ENCODE measurements around the gene MKLN1. TPM values are rescaled to one million over a fixed set of nuclear protein-coding genes. Genes with fewer than 3 reads are reported as not detected.

The MKLN1 gene
- total and polyA plus RNA-seq, 10 of the 15 experiments (the other 5 are each of a cell fraction or from before 2014, with no cell fraction given): 13.6 to 55.8 (median 29.3) TPM

DNA sequence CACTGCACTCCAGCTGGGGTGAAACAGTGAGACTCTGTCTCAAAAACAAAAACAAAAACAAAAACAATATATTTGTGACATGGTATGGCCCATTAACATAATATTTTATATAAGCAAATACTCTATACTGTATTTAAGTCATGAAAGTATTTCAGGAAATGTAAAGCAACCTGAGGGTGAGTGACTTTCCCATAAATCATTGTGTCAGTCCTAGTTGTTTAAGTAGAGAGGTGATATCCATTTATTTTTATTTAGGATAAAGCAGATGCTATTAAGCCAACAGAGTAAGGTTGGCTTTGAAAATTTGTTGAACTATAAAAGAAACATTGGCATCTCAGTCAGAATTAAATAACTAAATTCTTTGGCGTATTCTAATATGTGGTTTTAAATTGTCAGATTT is 60.5 kb downstream of the MKLN1 start:
- in situ Hi-C loops (cut with MboI): no loop called here
- CTCF ChIA-PET: interaction anchor here (0.6 to 1.7 kb wide), 2 partner anchors 8 to 23 kb away, joined by 3 to 6 read pairs; no protein-coding TSS in a partner anchor

More for the DNA sequence above, 60.5 kb downstream of the MKLN1 start:
- H3K27me3 ChIP-seq (replicated peaks in 1 of 2; ENCODE audit: control insufficient read depth in 2 of 2, insufficient read depth in 2 of 2, low read length in 1 of 2): no peaks in the 10 kb centered on the region
- no peak for ATAC-seq
- H3K4me1 ChIP-seq (ENCODE audit: control insufficient read depth, insufficient read depth, low read length): no peaks in the 10 kb centered on the region
- H3K27ac ChIP-seq (ENCODE audit: control insufficient read depth, insufficient read depth): no peak overlapping the region
- no peak overlapping the region for H2AFZ ChIP-seq (ENCODE audit: control insufficient read depth, low read depth, low read length)
- no TSS peak for BruUV-seq (replicated peaks)
- H3K9ac ChIP-seq (ENCODE audit: control insufficient read depth, insufficient read depth, low read length): no peak overlapping the region
- TF ChIP-seq ZNF207 (IDR thresholded peaks at IDR 0.05; ENCODE audit: borderline replicate concordance) (no peak), SREBF2 (IDR thresholded peaks at IDR 0.05; ENCODE audit: low read length) (no peak), JUNB (IDR thresholded peaks at IDR 0.05) (no peak), TCF3 (IDR thresholded peaks at IDR 0.05; ENCODE audit: borderline replicate concordance, insufficient read depth, low read depth, low read length) (no peak), CHD4 (IDR thresholded peaks at IDR 0.05) (no peak), RBBP5 (conservative IDR thresholded peaks at IDR 0.05) (no peak), SPI1 (IDR thresholded peaks at IDR 0.05; ENCODE audit: borderline replicate concordance, insufficient read depth, low read depth, low read length) (no peak), EZH2 (IDR thresholded peaks at IDR 0.05; ENCODE audit: borderline replicate concordance, control insufficient read depth, low read depth, low read length) (no peak), IRF4 (IDR thresholded peaks at IDR 0.05; ENCODE audit: low read depth, low read length) (no peak), KAT2A (conservative IDR thresholded peaks at IDR 0.05; ENCODE audit: control insufficient read depth, low read depth, low read length) (no peak), GATAD2B (conservative IDR thresholded peaks at IDR 0.05; ENCODE audit: low read depth) (no peak), EP300 (IDR thresholded peaks at IDR 0.05; ENCODE audit: borderline replicate concordance in 1 of 2, control insufficient read depth in 1 of 2, low read depth in 2 of 2, low read length in 2 of 2) (no peak)
- TF ChIP-seq, protein P1, sequence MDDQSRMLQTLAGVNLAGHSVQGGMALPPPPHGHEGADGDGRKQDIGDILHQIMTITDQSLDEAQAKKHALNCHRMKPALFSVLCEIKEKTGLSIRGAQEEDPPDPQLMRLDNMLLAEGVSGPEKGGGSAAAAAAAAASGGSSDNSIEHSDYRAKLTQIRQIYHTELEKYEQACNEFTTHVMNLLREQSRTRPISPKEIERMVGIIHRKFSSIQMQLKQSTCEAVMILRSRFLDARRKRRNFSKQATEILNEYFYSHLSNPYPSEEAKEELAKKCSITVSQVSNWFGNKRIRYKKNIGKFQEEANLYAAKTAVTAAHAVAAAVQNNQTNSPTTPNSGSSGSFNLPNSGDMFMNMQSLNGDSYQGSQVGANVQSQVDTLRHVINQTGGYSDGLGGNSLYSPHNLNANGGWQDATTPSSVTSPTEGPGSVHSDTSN (IDR thresholded peaks at IDR 0.05; ENCODE audit: insufficient replicate concordance, low read depth, low read length): no peak
- TF ChIP-seq, protein P2, sequence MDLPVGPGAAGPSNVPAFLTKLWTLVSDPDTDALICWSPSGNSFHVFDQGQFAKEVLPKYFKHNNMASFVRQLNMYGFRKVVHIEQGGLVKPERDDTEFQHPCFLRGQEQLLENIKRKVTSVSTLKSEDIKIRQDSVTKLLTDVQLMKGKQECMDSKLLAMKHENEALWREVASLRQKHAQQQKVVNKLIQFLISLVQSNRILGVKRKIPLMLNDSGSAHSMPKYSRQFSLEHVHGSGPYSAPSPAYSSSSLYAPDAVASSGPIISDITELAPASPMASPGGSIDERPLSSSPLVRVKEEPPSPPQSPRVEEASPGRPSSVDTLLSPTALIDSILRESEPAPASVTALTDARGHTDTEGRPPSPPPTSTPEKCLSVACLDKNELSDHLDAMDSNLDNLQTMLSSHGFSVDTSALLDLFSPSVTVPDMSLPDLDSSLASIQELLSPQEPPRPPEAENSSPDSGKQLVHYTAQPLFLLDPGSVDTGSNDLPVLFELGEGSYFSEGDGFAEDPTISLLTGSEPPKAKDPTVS (IDR thresholded peaks at IDR 0.05; ENCODE audit: low read depth, low read length): no peak
- TF ChIP-seq, protein P3, sequence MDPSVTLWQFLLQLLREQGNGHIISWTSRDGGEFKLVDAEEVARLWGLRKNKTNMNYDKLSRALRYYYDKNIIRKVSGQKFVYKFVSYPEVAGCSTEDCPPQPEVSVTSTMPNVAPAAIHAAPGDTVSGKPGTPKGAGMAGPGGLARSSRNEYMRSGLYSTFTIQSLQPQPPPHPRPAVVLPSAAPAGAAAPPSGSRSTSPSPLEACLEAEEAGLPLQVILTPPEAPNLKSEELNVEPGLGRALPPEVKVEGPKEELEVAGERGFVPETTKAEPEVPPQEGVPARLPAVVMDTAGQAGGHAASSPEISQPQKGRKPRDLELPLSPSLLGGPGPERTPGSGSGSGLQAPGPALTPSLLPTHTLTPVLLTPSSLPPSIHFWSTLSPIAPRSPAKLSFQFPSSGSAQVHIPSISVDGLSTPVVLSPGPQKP (IDR thresholded peaks at IDR 0.05; ENCODE audit: low read depth, low read length): no peak
- TF ChIP-seq, protein P4, sequence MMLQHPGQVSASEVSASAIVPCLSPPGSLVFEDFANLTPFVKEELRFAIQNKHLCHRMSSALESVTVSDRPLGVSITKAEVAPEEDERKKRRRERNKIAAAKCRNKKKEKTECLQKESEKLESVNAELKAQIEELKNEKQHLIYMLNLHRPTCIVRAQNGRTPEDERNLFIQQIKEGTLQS (IDR thresholded peaks at IDR 0.05; ENCODE audit: borderline replicate concordance, extremely low read depth, low read depth, low read length): no peak
- TF ChIP-seq, protein P5, sequence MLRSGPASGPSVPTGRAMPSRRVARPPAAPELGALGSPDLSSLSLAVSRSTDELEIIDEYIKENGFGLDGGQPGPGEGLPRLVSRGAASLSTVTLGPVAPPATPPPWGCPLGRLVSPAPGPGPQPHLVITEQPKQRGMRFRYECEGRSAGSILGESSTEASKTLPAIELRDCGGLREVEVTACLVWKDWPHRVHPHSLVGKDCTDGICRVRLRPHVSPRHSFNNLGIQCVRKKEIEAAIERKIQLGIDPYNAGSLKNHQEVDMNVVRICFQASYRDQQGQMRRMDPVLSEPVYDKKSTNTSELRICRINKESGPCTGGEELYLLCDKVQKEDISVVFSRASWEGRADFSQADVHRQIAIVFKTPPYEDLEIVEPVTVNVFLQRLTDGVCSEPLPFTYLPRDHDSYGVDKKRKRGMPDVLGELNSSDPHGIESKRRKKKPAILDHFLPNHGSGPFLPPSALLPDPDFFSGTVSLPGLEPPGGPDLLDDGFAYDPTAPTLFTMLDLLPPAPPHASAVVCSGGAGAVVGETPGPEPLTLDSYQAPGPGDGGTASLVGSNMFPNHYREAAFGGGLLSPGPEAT (IDR thresholded peaks at IDR 0.05; ENCODE audit: low read depth): no peak
- RAD21 ChIA-PET (ENCODE audit: unreplicated experiment): no interaction called here
- no peaks in the 10 kb centered on the region; a peak in 2 of 4 replicates for H3K36me3 ChIP-seq (ENCODE audit: control insufficient read depth in 2 of 2, insufficient read depth in 2 of 2, low read length in 1 of 2)
- H4K20me1 ChIP-seq (ENCODE audit: control insufficient read depth, insufficient read depth): no peaks in the 10 kb centered on the region
- intact Hi-C loops (cut with micrococcal nuclease; ENCODE audit: unreplicated experiment): no loop called here
- SMC1A ChIA-PET (ENCODE audit: uncharacterized antibody, unreplicated experiment): interaction anchor here (0.6 to 1.8 kb wide), 5 partner anchors 16 to 317 kb away, joined by 3 to 8 read pairs (median 3); no protein-coding TSS in a partner anchor
- H3K79me2 ChIP-seq (ENCODE audit: control insufficient read depth, insufficient read depth, low read length): no peaks in the 10 kb centered on the region; the same call in none of the 2 replicates
- WGBS (ENCODE audit: insufficient coverage, insufficient replicate concordance, low lambda C conversion rate, missing lambda C conversion rate): 100% methylated on average over 1 of the region's 1 CpG
- DNase-seq (ENCODE audit: low read depth, low spot score): no peak
- no peaks in the 10 kb centered on the region for H3K9me3 ChIP-seq (replicated peaks; ENCODE audit: control insufficient read depth, insufficient read depth, low read length)
- no peak overlapping the region for H3K4me3 ChIP-seq
- no peak overlapping the region for H3K4me2 ChIP-seq (ENCODE audit: control insufficient read depth, insufficient read depth)
- FAIRE-seq: no peak
- POLR2A ChIA-PET: interaction anchor here (0.6 kb wide), 1 partner anchor 70 kb away, joined by 6 read pairs; no protein-coding TSS in a partner anchor

All from GM12878 (cell line).